GM12878 (cell line): ENCODE measurements around the gene WNK2. TPM values are rescaled to one million over a fixed set of nuclear protein-coding genes. Genes with fewer than 3 reads are reported as not detected.

Experiments used
- BMI1 ChIP-seq: fragments of 450-650 bp; IDR thresholded peaks from 2 replicates; pipeline ENCODE4 v1.6.1; 2016; ENCODE audit warnings: mild to moderate bottlenecking, moderate library complexity, borderline replicate concordance
- CHD1 ChIP-seq: IDR thresholded peaks from 2 replicates; pipeline ENCODE4 v1.6.1; 2012; ENCODE audit warnings: low read depth, low read length, improper control_type of control experiment
- DPF2 ChIP-seq: fragments of 450-650 bp; IDR thresholded peaks from 2 replicates; pipeline ENCODE4 v1.6.1; 2017; ENCODE audit warnings: mild to moderate bottlenecking
- EGR1 ChIP-seq, 2 experiments: IDR thresholded peaks; 1 replicate in 1 of 2; 2 replicates in 1 of 2; pipeline ENCODE4 v1.6.1; 2011 to 2012; ENCODE audit warnings: low read depth in 2 of 2, low read length in 2 of 2, borderline replicate concordance in 1 of 2, mild to moderate bottlenecking in 1 of 2, moderate library complexity in 1 of 2
- EP300 ChIP-seq, 2 experiments: fragments of 150-350 bp in 1 of 2; IDR thresholded peaks; 2 replicates each; pipeline ENCODE4 v1.6.1; 2011 to 2012; ENCODE audit warnings: low read depth in 2 of 2, low read length in 2 of 2, borderline replicate concordance in 1 of 2, improper control_type of control experiment in 1 of 2, inconsistent platforms in 1 of 2; ENCODE audit not compliant: control insufficient read depth in 1 of 2
- HDGF ChIP-seq: fragments of 450-650 bp; IDR thresholded peaks from 2 replicates; pipeline ENCODE4 v1.6.1; 2016; ENCODE audit warnings: antibody characterized with exemption
- NFYB ChIP-seq: IDR thresholded peaks from 2 replicates; pipeline ENCODE4 v1.6.1; 2011; ENCODE audit warnings: low read depth, mild to moderate bottlenecking, low read length, improper control_type of control experiment, moderate library complexity; ENCODE audit not compliant: insufficient read depth
- PML ChIP-seq: IDR thresholded peaks from 2 replicates; pipeline ENCODE4 v1.6.1; 2012; ENCODE audit warnings: low read length, inconsistent platforms
- RELB ChIP-seq: fragments of 450-650 bp; IDR thresholded peaks from 2 replicates; pipeline ENCODE4 v1.6.1; 2017; ENCODE audit warnings: low read depth, mild to moderate bottlenecking, moderate library complexity
- TCF3 ChIP-seq: IDR thresholded peaks from 2 replicates; pipeline ENCODE4 v1.6.1; 2012; ENCODE audit warnings: low read depth, mild to moderate bottlenecking, low read length, borderline replicate concordance; ENCODE audit not compliant: insufficient read depth
- polyA plus RNA-seq, 11 experiments: library from polyadenylated mRNA; depleted of rRNA in 4 of 11; unstranded in 6 of 11; stranded (reverse) in 5 of 11; fragments of >200 nt; fragmentation: Nextera tagmentation in 4 of 11; fragmentation: Illumina TruSeq in 1 of 11; extraction: Ambion mirVana in 4 of 11; extraction: Trizol in 1 of 11; gene quantifications; 1 replicate in 1 of 11; 2 replicates in 10 of 11; pipeline versions ENCODE4 v1.2.1 to v1.2.3, GENCODE V29; 2011 to 2016; ENCODE audit warnings: inconsistent platforms in 2 of 11, missing spikeins in 2 of 11, low read depth in 1 of 11
- total RNA-seq, 4 experiments: library from RNA; depleted of rRNA in 3 of 4; stranded (reverse); fragments of >200 nt in 3 of 4; fragmentation: Illumina TruSeq in 1 of 4; extraction: Trizol in 1 of 4; gene quantifications; 2 replicates each; pipeline versions ENCODE4 v1.2.1 to v1.2.3, GENCODE V29; 2013 to 2021
- TF ChIP-seq, protein P1 (sequence below): fragments of 450-650 bp; IDR thresholded peaks from 2 replicates; pipeline ENCODE4 v1.6.1; 2017; ENCODE audit warnings: mild to moderate bottlenecking, low read depth, inconsistent platforms; ENCODE audit not compliant: poor library complexity, severe bottlenecking

Gene WNK2
- total and polyA plus RNA-seq, 10 of the 15 experiments (the other 5 are each of a cell fraction or from before 2014, with no cell fraction given): 0.15 TPM; not detected in 9

DNA sequence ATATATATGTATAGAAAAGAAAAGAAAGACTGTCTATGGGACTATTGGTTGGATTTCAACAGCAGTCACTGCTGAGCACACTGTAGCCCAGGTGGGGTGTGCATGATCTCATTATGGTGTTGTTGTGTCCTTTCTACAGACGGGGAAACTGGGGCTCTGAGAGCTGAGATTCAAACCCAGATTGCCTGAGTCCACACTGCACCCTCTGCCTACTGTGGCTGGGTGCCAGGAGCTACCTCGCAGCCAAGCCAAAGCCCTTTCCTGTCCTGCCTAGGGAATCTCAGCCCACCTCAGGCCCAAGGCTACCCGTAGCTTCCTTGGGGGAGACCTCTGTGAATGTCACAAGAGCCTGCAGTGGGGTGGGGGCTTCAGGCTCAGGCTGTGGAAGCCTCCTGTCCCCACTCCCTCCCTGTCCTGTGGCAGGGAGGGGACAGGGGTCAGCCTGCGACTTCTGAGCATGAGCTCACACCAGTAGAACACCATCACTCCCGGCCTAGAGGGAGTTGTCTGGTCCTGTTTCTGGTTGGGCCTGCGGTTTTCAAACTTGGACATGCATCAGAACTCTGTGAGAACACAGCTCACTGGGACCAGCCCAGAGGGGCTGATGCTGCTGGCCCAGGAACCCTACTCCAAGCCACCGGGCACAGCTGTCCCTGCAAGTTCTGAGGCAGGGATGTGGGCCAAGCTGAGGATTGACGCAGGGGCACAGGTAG is 42.0 kb upstream of the WNK2 start (continued):
- TF ChIP-seq DPF2 (no peak), BMI1 (no peak), EGR1 (IDR thresholded peaks at IDR 0.05; ENCODE audit: borderline replicate concordance in 1 of 2, low read depth in 2 of 2, low read length in 2 of 2) (no peak), CHD1 (no peak), RELB (no peak), HDGF (no peak), EP300 (IDR thresholded peaks at IDR 0.05; ENCODE audit: borderline replicate concordance in 1 of 2, control insufficient read depth in 1 of 2, low read depth in 2 of 2, low read length in 2 of 2) (no peak), TCF3 (no peak), PML (no peak), NFYB (no peak)
- TF ChIP-seq, protein P1, sequence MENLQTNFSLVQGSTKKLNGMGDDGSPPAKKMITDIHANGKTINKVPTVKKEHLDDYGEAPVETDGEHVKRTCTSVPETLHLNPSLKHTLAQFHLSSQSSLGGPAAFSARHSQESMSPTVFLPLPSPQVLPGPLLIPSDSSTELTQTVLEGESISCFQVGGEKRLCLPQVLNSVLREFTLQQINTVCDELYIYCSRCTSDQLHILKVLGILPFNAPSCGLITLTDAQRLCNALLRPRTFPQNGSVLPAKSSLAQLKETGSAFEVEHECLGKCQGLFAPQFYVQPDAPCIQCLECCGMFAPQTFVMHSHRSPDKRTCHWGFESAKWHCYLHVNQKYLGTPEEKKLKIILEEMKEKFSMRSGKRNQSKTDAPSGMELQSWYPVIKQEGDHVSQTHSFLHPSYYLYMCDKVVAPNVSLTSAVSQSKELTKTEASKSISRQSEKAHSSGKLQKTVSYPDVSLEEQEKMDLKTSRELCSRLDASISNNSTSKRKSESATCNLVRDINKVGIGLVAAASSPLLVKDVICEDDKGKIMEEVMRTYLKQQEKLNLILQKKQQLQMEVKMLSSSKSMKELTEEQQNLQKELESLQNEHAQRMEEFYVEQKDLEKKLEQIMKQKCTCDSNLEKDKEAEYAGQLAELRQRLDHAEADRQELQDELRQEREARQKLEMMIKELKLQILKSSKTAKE: no peak
